Measurements from ENCODE around the gene WFDC1. TPM values are rescaled to one million over a fixed set of nuclear protein-coding genes. Genes with fewer than 3 reads are reported as not detected.

Gene WFDC1
- total and polyA plus RNA-seq, 4 donors, result 1.0 to 5.2 (median 2.9) TPM

- Histone ChIP-seq H3K4me3 (ENCODE audit: low read depth in 1 of 3, low read length in 3 of 3) (peak overlapping the region in 1 of 3 donors; percentile 3), H3K9ac (ENCODE audit: low read depth in 1 of 2, low read length in 2 of 2) (no peak overlapping the region), H3K27me3 (ENCODE audit: control insufficient read depth in 4 of 4, insufficient read depth in 4 of 4, low read length in 3 of 4) (peaks cover 0 to 8% (median 2%) of the 10 kb centered on the region in 4 donors), H3K9me3 (ENCODE audit: control insufficient read depth in 4 of 4, low read length in 3 of 4) (no peaks in the 10 kb centered on the region), H3K4me1 (ENCODE audit: control insufficient read depth in 4 of 4, insufficient read depth in 4 of 4, low read length in 3 of 4) (no peaks in the 10 kb centered on the region), H3K27ac (ENCODE audit: low read depth in 1 of 2, low read length in 2 of 2) (peak overlapping the region in 1 of 2 donors; percentile 20), H3K36me3 (ENCODE audit: control insufficient read depth in 4 of 4, insufficient read depth in 3 of 4, low read depth in 1 of 4, low read length in 3 of 4) (no peaks in the 10 kb centered on the region)
- DNase-seq (ENCODE audit: low spot score), result no peak
- WGBS, result 46% methylated on average over 14 of the region's 14 CpGs
- no peak for TF ChIP-seq REST (IDR thresholded peaks at IDR 0.05)
- TF ChIP-seq HNF4A (conservative IDR thresholded peaks at IDR 0.05), result no peak
- TF ChIP-seq FOXA1 (IDR thresholded peaks at IDR 0.05), result no peak
These were observed 654 bp downstream of the WFDC1 start for GRCh38 chr16:84295203-84295860.

GRCh38 chr16:84298376-84298899 lies 3.8 kb downstream of the WFDC1 start:
- no peak for DNase-seq (ENCODE audit: low spot score)
- Histone ChIP-seq H3K27me3 (ENCODE audit: control insufficient read depth in 4 of 4, insufficient read depth in 4 of 4, low read length in 3 of 4) (peaks cover 0 to 4% (median 2%) of the 10 kb centered on the region in 4 donors), H3K9ac (ENCODE audit: low read depth in 1 of 2, low read length in 2 of 2) (no peak overlapping the region), H3K27ac (ENCODE audit: low read depth in 1 of 2, low read length in 2 of 2) (no peak overlapping the region), H3K4me1 (ENCODE audit: control insufficient read depth in 4 of 4, insufficient read depth in 4 of 4, low read length in 3 of 4) (no peaks in the 10 kb centered on the region), H3K4me3 (ENCODE audit: low read depth in 1 of 3, low read length in 3 of 3) (no peak overlapping the region), H3K36me3 (ENCODE audit: control insufficient read depth in 4 of 4, insufficient read depth in 3 of 4, low read depth in 1 of 4, low read length in 3 of 4) (no peaks in the 10 kb centered on the region), H3K9me3 (ENCODE audit: control insufficient read depth in 4 of 4, low read length in 3 of 4) (no peaks in the 10 kb centered on the region)
- TF ChIP-seq RXRA (IDR thresholded peaks at IDR 0.05) (no peak), MAX (IDR thresholded peaks at IDR 0.05) (no peak), RAD21 (IDR thresholded peaks at IDR 0.05) (no peak), ZBTB33 (IDR thresholded peaks at IDR 0.05) (no peak), FOXA1 (IDR thresholded peaks at IDR 0.05) (no peak), ATF3 (IDR thresholded peaks at IDR 0.05) (no peak), EGR1 (IDR thresholded peaks at IDR 0.05; ENCODE audit: low read depth in 2 of 2) (no peak), YY1 (IDR thresholded peaks at IDR 0.05) (no peak), NR2F2 (IDR thresholded peaks at IDR 0.05) (no peak), REST (IDR thresholded peaks at IDR 0.05) (no peak), FOXA2 (IDR thresholded peaks at IDR 0.05) (no peak), TAF1 (conservative IDR thresholded peaks at IDR 0.05) (no peak), HNF4A (conservative IDR thresholded peaks at IDR 0.05) (no peak), JUND (IDR thresholded peaks at IDR 0.05) (no peak), HNF4G (IDR thresholded peaks at IDR 0.05) (no peak)
- 77% methylated on average over 13 of the region's 13 CpGs for WGBS

Data from liver (tissue), 9 donors.